ENCODE measurements around the gene WBP2NL.
A peak's percentile ranks its signal among the peaks of the same experiment; 100 is the strongest.
"Not testable (repeated sequence)": the region's sequence is repeated elsewhere in the genome, so short reads cannot be mapped to it uniquely, and the experiment has no call there.

WBP2NL gene

GRCh38 chr22:41998361-41999261 lies at the start of gene WBP2NL:
WBP2NL (plus strand) TSS chr22:41998788; CDS start chr22:41998819, 31 bp downstream.
- peak; percentile 79 for DNase-seq (ENCODE audit: low read depth, low spot score)

GRCh38 chr22:41948928-41949296 lies 49.7 kb upstream of the WBP2NL start:
- DNase-seq (ENCODE audit: low read depth, low spot score): not testable (repeated sequence)

DNA sequence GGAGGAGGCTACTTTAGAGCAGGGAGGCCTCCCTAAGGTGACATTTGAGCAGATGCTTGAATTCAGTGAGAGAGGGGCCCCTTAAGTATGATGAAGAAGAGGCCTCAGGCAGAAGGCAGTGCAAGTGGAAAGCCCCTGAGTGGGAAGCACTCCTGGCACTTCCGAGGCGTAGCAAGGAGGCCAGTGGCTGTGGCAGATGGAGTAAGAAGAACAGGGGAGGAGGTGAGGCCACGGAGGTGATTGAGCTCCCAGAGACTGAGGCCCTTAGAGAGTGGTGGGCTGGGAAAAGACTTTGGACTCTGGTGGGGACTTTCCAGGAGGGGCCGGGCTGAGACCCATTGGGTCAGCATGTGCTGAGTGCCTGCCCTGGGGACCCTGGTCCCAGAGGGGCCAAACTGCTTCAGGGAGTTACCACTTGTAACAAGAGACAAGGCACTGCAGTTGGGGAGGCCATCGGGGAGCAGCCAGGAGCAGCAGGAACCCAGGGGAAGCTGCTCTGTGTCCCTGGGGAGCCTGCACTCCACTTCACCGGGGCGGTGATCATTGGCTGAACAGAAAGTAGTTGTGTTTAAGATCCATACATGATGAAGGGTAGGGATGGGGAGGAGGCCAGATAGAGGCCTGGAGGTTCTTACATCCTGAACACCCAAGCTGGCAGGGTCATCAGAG lies 49.2 kb upstream of the WBP2NL start:
- DNase-seq (ENCODE audit: low read depth, low spot score): no peak

DNA sequence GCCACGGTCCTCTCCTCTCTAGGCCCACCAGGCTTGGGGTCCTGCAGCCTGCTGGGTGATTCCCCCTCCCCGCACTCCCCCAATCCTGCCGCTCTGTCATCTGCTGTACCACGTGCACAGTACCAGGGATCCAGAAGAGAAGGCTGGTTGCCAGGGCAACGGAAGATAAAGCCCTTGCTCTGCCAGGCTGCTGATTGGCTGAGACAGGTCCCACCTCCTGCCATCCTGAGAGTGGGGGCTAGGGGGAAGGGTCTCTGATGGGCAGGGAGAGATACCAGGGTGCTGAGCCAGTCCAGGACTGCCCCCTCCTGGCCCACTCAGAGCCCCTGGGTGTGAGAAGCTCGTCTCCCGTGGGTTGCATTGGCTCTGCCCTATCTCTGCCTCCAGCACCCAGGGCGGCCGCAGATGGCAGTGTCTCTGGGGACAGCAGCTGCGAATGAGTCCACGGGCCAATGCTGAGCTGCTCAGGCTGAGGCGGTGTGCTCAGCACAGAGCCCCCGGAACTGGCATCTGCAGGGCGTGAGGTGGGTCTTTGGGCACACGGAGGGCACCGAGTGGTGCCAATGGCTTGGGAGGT lies 46.6 kb upstream of the WBP2NL start, which contains the start of gene SMIM45:
Gene SMIM45, plus strand, starts transcription at position 253 of the 577 bp plus-strand sequence.
- DNase-seq (ENCODE audit: low read depth, low spot score): no peak

DNA sequence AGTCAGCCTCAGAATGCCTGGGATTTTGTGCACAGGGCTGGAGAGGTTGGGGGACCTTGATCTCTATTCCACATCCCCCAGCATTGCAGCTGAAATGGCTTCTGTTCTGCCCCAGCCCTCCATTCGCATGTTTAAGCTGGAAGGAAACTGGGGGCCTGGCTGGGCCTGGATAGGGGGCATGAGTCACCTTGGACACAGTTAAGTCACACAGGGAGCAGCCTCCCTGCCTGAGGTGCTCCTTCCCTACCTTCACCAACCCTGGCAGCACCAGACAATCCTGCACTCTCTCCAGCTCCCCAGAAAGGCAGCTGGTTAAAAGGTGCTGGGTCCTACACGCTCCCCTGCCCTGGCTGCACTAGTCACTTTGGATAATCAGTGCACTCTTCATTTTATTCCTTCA lies 45.9 kb upstream of the WBP2NL start:
- no peak for DNase-seq (ENCODE audit: low read depth, low spot score)

- no peak for DNase-seq (ENCODE audit: low read depth, low spot score)
Observed at GRCh38 chr22:41957941-41958556, 40.5 kb upstream of the WBP2NL start.

- no peak for DNase-seq (ENCODE audit: low read depth, low spot score)
Observed at GRCh38 chr22:41963453-41964111, 35.0 kb upstream of the WBP2NL start.

DNA sequence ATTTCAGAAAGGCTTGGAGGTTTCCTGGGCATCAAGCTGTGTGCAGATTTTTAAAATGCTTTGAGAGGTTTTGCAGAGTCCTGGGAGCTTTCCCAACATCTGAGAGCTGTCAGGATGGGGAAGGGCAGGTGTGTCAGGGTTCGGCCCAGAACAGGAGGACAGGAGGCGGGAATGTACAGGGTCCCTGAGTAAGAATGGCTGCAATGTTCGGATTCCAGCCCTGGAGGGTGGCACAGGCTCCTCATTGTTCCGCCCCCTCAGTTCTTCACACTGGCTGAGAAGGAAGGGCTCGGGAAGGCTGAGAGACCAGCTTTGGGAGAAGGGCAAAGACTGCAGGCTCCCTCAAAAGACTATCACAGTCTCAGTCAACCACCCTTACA lies 34.5 kb upstream of the WBP2NL start:
- no peak for DNase-seq (ENCODE audit: low read depth, low spot score)

GRCh38 chr22:41966225-41966606 lies 32.4 kb upstream of the WBP2NL start:
- no peak for DNase-seq (ENCODE audit: low read depth, low spot score)

DNA sequence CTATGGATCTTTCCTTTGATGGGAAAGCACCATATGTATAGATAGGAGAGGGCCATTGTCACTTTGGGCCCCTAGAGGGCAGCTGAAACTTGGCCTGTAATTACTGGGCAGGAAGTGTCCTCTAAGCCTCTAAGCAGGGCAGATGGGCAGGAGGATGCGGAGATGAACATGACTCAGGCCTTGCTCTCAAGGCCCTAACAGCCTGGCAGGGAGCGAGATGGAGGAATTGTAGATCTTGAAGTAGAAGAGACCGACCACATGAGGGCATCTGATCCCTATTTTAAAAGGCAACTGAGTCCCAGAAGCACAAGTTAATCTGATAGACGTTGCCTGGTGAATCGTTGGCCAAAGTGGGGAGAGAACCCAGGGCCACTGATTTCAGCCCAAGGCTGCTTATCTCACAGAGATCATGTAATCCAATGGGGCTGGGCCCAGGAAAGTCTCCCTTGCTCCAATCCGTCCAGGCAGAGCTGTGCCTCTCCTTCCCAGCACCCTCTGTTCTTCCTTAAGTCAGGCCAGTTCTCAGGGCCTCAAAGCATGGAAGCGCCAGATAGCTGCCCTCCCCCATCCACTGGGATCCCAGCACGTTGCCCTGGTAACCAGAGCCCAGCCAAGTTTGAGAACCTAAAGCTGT lies 31.9 kb upstream of the WBP2NL start:
- no peak for DNase-seq (ENCODE audit: low read depth, low spot score)

DNA sequence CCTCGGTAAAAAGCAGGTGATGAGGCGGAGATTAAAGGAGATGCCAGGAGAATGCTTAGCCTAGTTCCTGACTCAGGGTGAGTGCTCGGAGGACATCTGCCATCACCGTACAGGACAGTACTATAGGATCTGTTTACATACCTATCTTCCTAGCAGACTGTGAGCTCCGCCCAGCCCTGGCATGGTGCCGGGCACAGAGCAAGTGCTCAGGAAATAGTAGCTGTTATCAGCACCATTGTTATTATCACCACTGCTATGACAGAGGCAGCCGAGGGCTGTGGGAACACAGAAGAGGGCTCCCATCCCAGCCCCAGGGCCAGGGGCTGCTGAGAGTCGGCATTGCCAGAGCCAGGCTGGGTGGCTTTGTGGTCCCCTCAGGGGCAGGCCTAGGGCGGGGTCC lies 30.0 kb upstream of the WBP2NL start:
- no peak for DNase-seq (ENCODE audit: low read depth, low spot score)

DNA sequence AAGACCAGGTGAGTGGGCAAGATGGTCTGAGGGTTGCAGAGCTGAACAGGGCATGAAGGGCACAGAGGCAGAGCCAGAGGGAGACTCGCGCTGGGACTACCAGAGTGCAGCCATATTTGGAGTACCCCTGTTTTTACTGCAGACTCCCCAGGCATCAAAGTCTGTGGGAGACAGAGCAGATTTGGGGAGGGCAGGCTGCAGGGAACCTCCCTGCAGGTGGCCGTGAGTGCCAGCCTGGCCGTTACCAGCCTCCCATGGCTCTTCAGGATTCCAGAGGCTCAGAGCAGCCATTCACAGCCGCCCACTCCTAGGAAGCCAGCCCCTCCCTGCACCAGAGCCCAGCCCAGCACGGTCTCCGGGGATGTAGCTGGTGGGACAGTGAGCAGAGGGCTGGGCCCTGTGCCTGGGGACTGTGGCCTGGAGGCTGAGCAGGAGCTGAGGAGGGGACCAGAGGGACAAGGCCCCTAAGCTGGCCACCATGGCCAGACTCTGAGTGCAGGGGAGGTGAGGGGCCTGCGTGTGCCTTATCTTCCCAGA lies 29.4 kb upstream of the WBP2NL start, which contains the start of gene SEPTIN3:
Gene SEPTIN3, plus strand, starts transcription at position 334 of the 537 bp plus-strand sequence. CDS start 2,050 bp downstream, outside the sequence.
- no peak for DNase-seq (ENCODE audit: low read depth, low spot score)

DNA sequence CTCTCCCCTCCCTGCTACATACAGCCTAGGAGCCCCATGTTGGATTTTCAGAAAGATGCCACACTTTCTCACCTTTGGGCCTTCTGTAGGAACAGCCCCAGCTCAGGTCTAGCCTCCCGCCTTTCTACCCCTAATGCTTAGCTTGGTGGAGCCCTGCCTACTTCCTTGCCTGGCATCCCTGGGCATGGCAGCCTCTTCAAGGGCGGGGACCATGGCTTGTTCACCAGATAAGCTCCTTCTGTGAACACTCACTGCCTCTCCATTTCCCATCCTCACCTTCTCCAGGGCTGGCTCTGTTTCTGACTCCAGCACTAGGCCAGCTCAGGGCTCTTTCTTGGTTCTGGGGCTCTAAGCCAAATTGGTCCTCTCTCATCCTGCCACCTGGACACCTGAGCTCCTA lies 28.0 kb upstream of the WBP2NL start:
- no peak for DNase-seq (ENCODE audit: low read depth, low spot score)

DNA sequence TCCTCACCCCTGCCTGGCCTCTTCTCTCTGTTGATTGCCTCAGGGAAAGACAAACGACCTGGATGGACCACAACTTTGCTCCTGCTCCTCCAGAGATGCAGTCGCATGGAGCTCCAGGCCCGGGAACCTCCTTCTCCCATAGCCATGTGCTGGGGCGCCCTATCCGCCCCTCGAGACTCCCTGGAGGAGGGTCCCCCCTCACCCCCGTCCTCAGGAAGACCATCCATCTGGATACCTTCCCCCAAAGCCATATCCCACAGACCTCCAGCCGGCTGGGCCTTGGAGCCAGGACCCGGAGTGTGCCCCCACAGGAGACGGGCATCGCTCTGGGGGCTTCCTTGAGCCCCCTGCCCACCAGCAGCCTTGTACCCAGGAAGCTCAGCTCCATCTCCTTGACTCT lies 27.2 kb upstream of the WBP2NL start:
- DNase-seq (ENCODE audit: low read depth, low spot score): no peak

- DNase-seq (ENCODE audit: low read depth, low spot score): no peak
Observed at GRCh38 chr22:41974691-41975290, 23.8 kb upstream of the WBP2NL start.

DNA sequence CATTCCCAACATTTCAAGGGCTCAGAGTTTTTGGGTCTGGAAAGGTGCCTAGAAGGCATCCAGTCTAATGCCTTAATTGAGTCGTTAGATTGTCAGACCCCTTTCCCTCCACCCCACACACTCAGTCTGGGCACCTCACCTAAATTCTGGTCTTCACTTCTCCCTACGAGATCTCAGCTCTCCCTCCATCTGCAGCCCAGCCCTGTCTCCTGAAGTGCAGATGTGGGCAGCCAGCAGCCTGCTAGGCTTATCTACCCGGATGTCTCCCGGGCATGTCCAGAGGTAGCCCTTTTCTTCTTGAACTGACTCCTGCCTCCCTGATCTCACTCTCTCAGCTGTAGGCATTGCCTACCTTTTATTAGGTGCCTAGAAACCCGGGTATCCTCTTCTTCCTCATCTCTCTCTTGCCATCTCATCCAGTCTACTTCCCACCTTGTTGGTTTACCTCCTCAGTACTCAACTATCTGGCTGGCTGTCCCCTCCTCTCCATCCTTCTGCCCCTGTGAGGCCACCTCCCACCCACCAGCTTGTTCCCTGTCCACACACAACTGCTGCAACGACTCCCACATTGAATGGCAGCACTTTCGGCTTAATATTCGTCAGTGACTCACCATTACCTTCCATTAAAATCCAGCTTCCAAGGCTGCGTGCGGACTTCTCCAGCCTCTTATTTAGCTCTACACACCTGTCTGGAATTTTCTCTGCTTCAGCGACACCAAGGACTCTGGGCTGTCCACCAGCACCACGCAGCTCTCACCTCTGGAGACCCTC lies 23.1 kb upstream of the WBP2NL start:
- DNase-seq (ENCODE audit: low read depth, low spot score): no peak

DNA sequence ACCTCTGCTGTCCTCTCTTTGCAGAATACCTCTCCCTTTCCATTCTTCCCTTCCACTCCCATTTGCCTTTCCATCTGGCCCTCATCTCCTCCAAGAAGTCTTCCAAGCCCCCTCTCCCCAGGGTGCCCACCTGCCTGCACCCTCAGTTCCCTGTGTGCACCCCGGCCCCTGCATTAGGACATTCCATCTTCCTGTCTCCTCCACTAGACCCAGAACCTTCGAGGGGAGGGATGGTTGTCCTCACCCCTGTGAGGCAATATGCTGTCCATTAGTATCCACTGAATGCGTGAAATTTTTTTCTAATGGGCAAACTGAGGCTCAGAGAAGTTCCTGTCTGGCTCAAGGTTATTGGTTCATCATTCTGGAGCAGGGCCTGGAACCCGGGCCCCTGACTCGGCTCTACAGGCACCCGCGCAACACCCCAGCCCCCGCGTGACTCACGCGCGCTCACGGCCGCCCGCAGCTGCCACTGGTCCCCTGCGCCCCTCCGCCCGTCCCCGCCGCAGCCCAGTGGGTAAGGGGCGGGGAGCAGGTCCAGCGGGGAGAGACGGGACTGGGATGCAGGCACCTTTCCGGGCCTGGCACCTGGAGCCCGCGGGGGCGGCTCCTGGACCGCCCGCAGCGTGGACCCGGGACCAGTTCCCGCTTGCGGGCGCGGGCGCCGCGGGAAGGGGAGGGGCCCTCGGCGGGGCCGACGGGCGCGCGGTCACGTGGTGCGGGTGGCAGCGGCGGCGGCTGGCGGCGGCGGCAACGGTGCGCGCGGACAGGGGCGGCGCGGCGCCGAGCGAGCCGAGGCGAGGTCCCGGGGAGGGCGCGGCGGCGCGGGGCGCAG lies 22.3 kb upstream of the WBP2NL start:
- DNase-seq (ENCODE audit: low read depth, low spot score): peak; percentile 8

- DNase-seq (ENCODE audit: low read depth, low spot score): no peak
Observed at GRCh38 chr22:41976961-41977566, 21.5 kb upstream of the WBP2NL start.

Measured in activated CD4-positive, CD25-positive, alpha-beta regulatory T cell treated with anti-CD3 and anti-CD28 coated beads, Interleukin-2, amount 50 U/mL, for 16 hours (primary cell).